NT2/D1 (cell line): ENCODE results near the gene FAM118B.

ENCODE experiments used
- DNase-seq: peaks from one replicate; pipeline ENCODE4 v3.0.0-alpha.2; 2011; ENCODE audit warnings: low read depth, low spot score
- H3K27me3 ChIP-seq: 2 replicates; pipeline ENCODE4 v1.6.0; 2011; ENCODE audit warnings: mild to moderate bottlenecking; ENCODE audit not compliant: insufficient read length, insufficient read depth
- H3K36me3 ChIP-seq: 2 replicates; pipeline ENCODE4 v1.6.1; 2011; ENCODE audit warnings: mild to moderate bottlenecking, low read length, mixed read lengths; ENCODE audit not compliant: insufficient read depth, insufficient read length
- H3K4me1 ChIP-seq: 2 replicates; pipeline ENCODE4 v1.5.1; 2011; ENCODE audit not compliant: insufficient read depth, insufficient read length
- H3K4me3 ChIP-seq: 2 replicates; pipeline ENCODE4 v1.5.1; 2011; ENCODE audit warnings: low read depth; ENCODE audit not compliant: insufficient read length
- H3K9ac ChIP-seq: 2 replicates; pipeline ENCODE4 v1.6.0; 2011; ENCODE audit warnings: low read depth; ENCODE audit not compliant: insufficient read length
- H3K9me3 ChIP-seq: 2 replicates; pipeline ENCODE4 v1.5.1; 2011; ENCODE audit warnings: mild to moderate bottlenecking, low read length; ENCODE audit not compliant: insufficient read depth
- SUZ12 ChIP-seq: IDR thresholded peaks from 2 replicates; pipeline ENCODE4 v1.6.1; 2011; ENCODE audit not compliant: insufficient read length, insufficient read depth; ENCODE audit errors: extremely low read depth
- YY1 ChIP-seq: IDR thresholded peaks from 2 replicates; pipeline ENCODE4 v1.6.1; 2011; ENCODE audit not compliant: insufficient read length, insufficient read depth
- ZNF274 ChIP-seq: IDR thresholded peaks from 2 replicates; pipeline ENCODE4 v1.6.1; 2011; ENCODE audit warnings: mild to moderate bottlenecking, low read depth, low read length

The FAM118B gene

GRCh38 chr11:126211236-126212088 lies at the start of gene FAM118B, which contains the start of gene RPUSD4:
TSS of gene FAM118B (plus strand) at chr11:126211782. CDS start at chr11:126235002, 23,220 bp downstream.
TSS of gene RPUSD4 (minus strand) at chr11:126211650. CDS start at chr11:126211638, 12 bp downstream.
- Histone ChIP-seq H3K9ac (peak within 1 kb of the TSS; percentile 95), H3K36me3 (peaks cover 43% of the 10 kb centered on the region), H3K4me1 (peaks cover 3% of the 10 kb centered on the region), H3K9me3 (no peaks in the 10 kb centered on the region), H3K4me3 (peak within 1 kb of the TSS; percentile 90), H3K27me3 (no peaks in the 10 kb centered on the region)
- TF ChIP-seq YY1 (peak; percentile 84), SUZ12 (no peak)
- DNase-seq: peak; percentile 96

- H3K9me3 ChIP-seq: no peaks in the 10 kb centered on the region
- no peak for DNase-seq
- peaks cover 21% of the 10 kb centered on the region for H3K27me3 ChIP-seq
- no peaks in the 10 kb centered on the region for H3K36me3 ChIP-seq
- H3K9ac ChIP-seq: no peak overlapping the region
- no peak overlapping the region for H3K4me3 ChIP-seq
- H3K4me1 ChIP-seq: peaks cover 21% of the 10 kb centered on the region
- TF ChIP-seq SUZ12 (no peak), YY1 (no peak), ZNF274 (no peak)
These were observed 49.1 kb upstream of the FAM118B start for GRCh38 chr11:126162306-126163030.

- no peaks in the 10 kb centered on the region for H3K9me3 ChIP-seq
- H3K36me3 ChIP-seq: no peaks in the 10 kb centered on the region
- no peak for DNase-seq
- peaks cover 21% of the 10 kb centered on the region for H3K4me1 ChIP-seq
- peak overlapping the region; percentile 56 for H3K9ac ChIP-seq
- TF ChIP-seq ZNF274 (no peak), YY1 (no peak), SUZ12 (no peak)
- peak overlapping the region; percentile 15 for H3K4me3 ChIP-seq
- peaks cover 21% of the 10 kb centered on the region for H3K27me3 ChIP-seq
These were observed 48.4 kb upstream of the FAM118B start for GRCh38 chr11:126163074-126163700.

GRCh38 chr11:126163779-126164178 lies 47.8 kb upstream of the FAM118B start:
- no peak for TF ChIP-seq YY1
- TF ChIP-seq ZNF274: no peak
- no peak for TF ChIP-seq SUZ12
- peaks cover 21% of the 10 kb centered on the region for H3K27me3 ChIP-seq
- DNase-seq: no peak
- H3K4me1 ChIP-seq: peaks cover 21% of the 10 kb centered on the region
- H3K36me3 ChIP-seq: no peaks in the 10 kb centered on the region
- H3K9me3 ChIP-seq: no peaks in the 10 kb centered on the region
- no peak overlapping the region for H3K9ac ChIP-seq
- no peak overlapping the region for H3K4me3 ChIP-seq

- DNase-seq: no peak
- Histone ChIP-seq H3K4me3 (no peak overlapping the region), H3K36me3 (no peaks in the 10 kb centered on the region), H3K9me3 (no peaks in the 10 kb centered on the region), H3K9ac (no peak overlapping the region), H3K27me3 (peaks cover 21% of the 10 kb centered on the region), H3K4me1 (peaks cover 16% of the 10 kb centered on the region)
- TF ChIP-seq ZNF274: no peak
- no peak for TF ChIP-seq SUZ12
- no peak for TF ChIP-seq YY1
These were observed 46.8 kb upstream of the FAM118B start for GRCh38 chr11:126164781-126165180.

- peaks cover 16% of the 10 kb centered on the region for H3K4me1 ChIP-seq
- H3K4me3 ChIP-seq: no peak overlapping the region
- no peak for TF ChIP-seq YY1
- no peak for TF ChIP-seq SUZ12
- TF ChIP-seq ZNF274: no peak
- DNase-seq: no peak
- H3K9ac ChIP-seq: no peak overlapping the region
- H3K36me3 ChIP-seq: no peaks in the 10 kb centered on the region
- H3K9me3 ChIP-seq: no peaks in the 10 kb centered on the region
- H3K27me3 ChIP-seq: peaks cover 21% of the 10 kb centered on the region
These were observed 46.3 kb upstream of the FAM118B start for GRCh38 chr11:126165311-126165720.
